HCT116 (cell line): Measurements from ENCODE around the gene CDK1. TPM values are rescaled to one million over a fixed set of nuclear protein-coding genes. Genes with fewer than 3 reads are reported as not detected.

ENCODE experiments used
- ATAC-seq: fragments of 200-7000 bp; cut with Tn5 transposase; 2 replicates; pipeline ENCODE4 v1.9.1; 2020; ENCODE audit warnings: mild to moderate bottlenecking, moderate library complexity
- BruUV-seq: library from RNA; stranded (reverse); fragments of 400-500 nt; replicated peaks from 2 replicates; lab custom pipeline; 2021; lab: Mats Ljungman, UMichigan
- CTCF ChIA-PET: fragments of 300-600 bp; sonication (Branson Sonifier 250); formaldehyde crosslinking; loops from one replicate; lab custom pipeline; 2021; ENCODE audit warnings: antibody characterized with exemption; lab: Charles Lee
- POLR2A ChIA-PET: fragments of 300-600, 350-600 bp; sonication (Branson Sonifier 250); formaldehyde crosslinking; loops from one replicate; lab custom pipeline; 2021; ENCODE audit warnings: antibody characterized with exemption; lab: Charles Lee
- RAD21 ChIA-PET, 2 experiments: fragments of 300-600 bp; sonication (Branson Sonifier 250); formaldehyde crosslinking; loops; one replicate each; lab custom pipeline; 2023; ENCODE audit warnings: low total read pairs in 2 of 2; ENCODE audit not compliant: uncharacterized antibody in 2 of 2, unreplicated experiment in 2 of 2, low non-redundant PET in 1 of 2; lab: Charles Lee
- DNase-seq: peaks from one replicate; pipeline ENCODE4 v3.0.0-alpha.2; 2010; ENCODE audit warnings: low read depth, low spot score
- H2AFZ ChIP-seq: fragments of 200-600 bp; shearing (Covaris generic), sonication (generic); 2 replicates; pipeline ENCODE4 v1.6.1; 2017; ENCODE audit warnings: low read depth, mixed run types, mixed read lengths, antibody characterized with exemption, low read length; ENCODE audit not compliant: poor library complexity, severe bottlenecking
- H3K27ac ChIP-seq: 2 replicates; pipeline ENCODE4 v1.5.1; 2012; ENCODE audit warnings: low read depth, low read length
- H3K27me3 ChIP-seq: fragments of 200-600 bp; sonication (generic); 2 replicates; pipeline ENCODE4 v1.6.1; 2016; ENCODE audit warnings: mixed run types, low read length, mixed read lengths; ENCODE audit not compliant: insufficient read depth
- H3K36me3 ChIP-seq, 2 experiments: fragments of 200-500 bp in 1 of 2; fragments of 200-600 bp in 1 of 2; sonication (Bioruptor generic) in 1 of 2; sonication (generic) in 1 of 2; 2 replicates each; pipeline versions ENCODE4 v1.5.1 to v1.6.1; 2014 to 2016; ENCODE audit warnings: low read length in 2 of 2, inconsistent platforms in 1 of 2, mixed read lengths in 1 of 2, mixed run types in 1 of 2; ENCODE audit not compliant: insufficient read depth in 2 of 2, control insufficient read depth in 1 of 2
- H3K4me1 ChIP-seq, 2 experiments: fragments of 200-600 bp in 1 of 2; sonication (generic) in 1 of 2; 2 replicates each; pipeline versions ENCODE4 v1.5.1 to v1.6.1; 2012 to 2017; ENCODE audit warnings: low read length in 2 of 2, inconsistent platforms in 1 of 2, mild to moderate bottlenecking in 1 of 2, mixed read lengths in 1 of 2, mixed run types in 1 of 2, moderate library complexity in 1 of 2; ENCODE audit not compliant: insufficient read depth in 2 of 2, control insufficient read depth in 1 of 2
- H3K4me2 ChIP-seq: fragments of 200-600 bp; sonication (generic); 2 replicates; pipeline ENCODE4 v1.6.1; 2017; ENCODE audit warnings: mixed run types, low read length, mixed read lengths
- H3K4me3 ChIP-seq, 2 experiments: fragments of 200-600 bp in 1 of 2; sonication (generic) in 1 of 2; replicated peaks in 1 of 2; 2 replicates each; pipeline ENCODE4 v1.5.1; 2011 to 2016; ENCODE audit warnings: low read length in 2 of 2, control low read depth in 1 of 2, low read depth in 1 of 2, mild to moderate bottlenecking in 1 of 2, mixed read lengths in 1 of 2, mixed run types in 1 of 2
- H3K79me2 ChIP-seq: fragments of 200-600 bp; sonication (generic); 2 replicates; pipeline ENCODE4 v1.6.1; 2017; ENCODE audit warnings: mild to moderate bottlenecking, mixed run types, low read length, moderate library complexity, mixed read lengths; ENCODE audit not compliant: insufficient read depth
- H3K9ac ChIP-seq: fragments of 200-600 bp; sonication (generic); 2 replicates; pipeline ENCODE4 v1.6.1; 2016; ENCODE audit warnings: low read length, mixed read lengths
- H3K9me2 ChIP-seq: fragments of 200-600 bp; sonication (generic), shearing (Covaris generic); 2 replicates; pipeline ENCODE4 v1.6.1; 2017; ENCODE audit warnings: mixed run types, mild to moderate bottlenecking, moderate library complexity; ENCODE audit not compliant: insufficient read depth
- H3K9me3 ChIP-seq, 2 experiments: fragments of 200-500 bp in 1 of 2; fragments of 200-600 bp in 1 of 2; sonication (Bioruptor generic) in 1 of 2; sonication (generic) in 1 of 2; 2 replicates each; pipeline ENCODE4 v1.6.1; 2014 to 2017; ENCODE audit warnings: low read length in 2 of 2, mixed read lengths in 2 of 2, inconsistent platforms in 1 of 2, low read depth in 1 of 2, mild to moderate bottlenecking in 1 of 2, mixed run types in 1 of 2, moderate library complexity in 1 of 2; ENCODE audit not compliant: control insufficient read depth in 1 of 2, insufficient read depth in 1 of 2
- H4K20me1 ChIP-seq: fragments of 200-600 bp; sonication (generic), shearing (Covaris generic); 2 replicates; pipeline ENCODE4 v1.6.1; 2017; ENCODE audit warnings: mixed run types, mild to moderate bottlenecking, moderate library complexity; ENCODE audit not compliant: insufficient read depth
- CEBPB ChIP-seq: IDR thresholded peaks from 2 replicates; pipeline ENCODE4 v1.6.1; 2012; ENCODE audit warnings: low read depth
- EGR1 ChIP-seq: IDR thresholded peaks from 2 replicates; pipeline ENCODE4 v1.6.1; 2012; ENCODE audit warnings: low read depth
- EZH2 ChIP-seq: fragments of 200-600 bp; sonication (generic); IDR thresholded peaks from 2 replicates; pipeline ENCODE4 v1.6.1; 2017; ENCODE audit warnings: antibody characterized with exemption, mixed run types
- EZH2phosphoT487 ChIP-seq: fragments of 200-600 bp; IDR thresholded peaks from 2 replicates; pipeline ENCODE4 v1.6.1; 2018; ENCODE audit warnings: antibody characterized with exemption, borderline replicate concordance
- FOSL1 ChIP-seq: IDR thresholded peaks from 2 replicates; pipeline ENCODE4 v1.6.1; 2012; ENCODE audit warnings: low read depth
- MAX ChIP-seq: IDR thresholded peaks from 2 replicates; pipeline ENCODE4 v1.6.1; 2012
- POLR2A ChIP-seq: IDR thresholded peaks from 2 replicates; pipeline ENCODE4 v1.7.0; 2011; ENCODE audit warnings: borderline replicate concordance; ENCODE audit not compliant: insufficient read depth, insufficient read length; ENCODE audit errors: extremely low read depth
- POLR2AphosphoS5 ChIP-seq: IDR thresholded peaks from 2 replicates; pipeline ENCODE4 v1.6.1; 2011; ENCODE audit warnings: mild to moderate bottlenecking, low read depth, low read length, moderate library complexity
- RAD21 ChIP-seq: IDR thresholded peaks from 2 replicates; pipeline ENCODE4 v1.6.1; 2012; ENCODE audit warnings: low read depth, mild to moderate bottlenecking
- SIN3A ChIP-seq: IDR thresholded peaks from 2 replicates; pipeline ENCODE4 v1.6.1; 2012; ENCODE audit warnings: low read depth
- SP1 ChIP-seq: IDR thresholded peaks from 2 replicates; pipeline ENCODE4 v1.6.1; 2012; ENCODE audit warnings: low read depth
- SRF ChIP-seq: IDR thresholded peaks from 2 replicates; pipeline ENCODE4 v1.6.1; 2012; ENCODE audit warnings: low read depth
- TCF7L2 ChIP-seq: IDR thresholded peaks from 2 replicates; pipeline ENCODE4 v1.7.0; 2011; ENCODE audit warnings: borderline replicate concordance, inconsistent platforms; ENCODE audit not compliant: insufficient read depth, insufficient read length; ENCODE audit errors: extremely low read depth
- YY1 ChIP-seq: IDR thresholded peaks from 2 replicates; pipeline ENCODE4 v1.6.1; 2011; ENCODE audit warnings: low read length, low read depth, moderate library complexity, mild to moderate bottlenecking; ENCODE audit not compliant: insufficient replicate concordance; ENCODE audit errors: extremely low read depth
- ZFX ChIP-seq: fragments of 450-650 bp; IDR thresholded peaks from 2 replicates; pipeline ENCODE4 v1.6.1; 2017
- ZNF274 ChIP-seq: fragments of 200-500 bp; sonication (Bioruptor generic); IDR thresholded peaks from 2 replicates; pipeline ENCODE4 v1.6.1; 2014; ENCODE audit warnings: mild to moderate bottlenecking, low read depth, low read length, inconsistent platforms
- intact Hi-C: fragments of 100-400 bp; cut with micrococcal nuclease; formaldehyde crosslinking; loops from 2 replicates; pipeline ENCODE4 v1.10.0; 2022
- total RNA-seq: library from RNA; stranded (reverse); gene quantifications from one replicate; pipeline ENCODE4 v1.2.1, GENCODE V29; 2021; ENCODE audit not compliant: unreplicated experiment
- TF ChIP-seq, protein P1 (sequence below): IDR thresholded peaks from 2 replicates; pipeline ENCODE4 v1.6.1; 2012
- TF ChIP-seq, protein P2 (sequence below): IDR thresholded peaks from 2 replicates; pipeline ENCODE4 v1.6.1; 2011; ENCODE audit warnings: mild to moderate bottlenecking, low read length, moderate library complexity; ENCODE audit not compliant: insufficient replicate concordance; ENCODE audit errors: extremely low read depth

The CDK1 gene
- total RNA-seq, 1 experiment from 2014 or later: 104 TPM

DNA sequence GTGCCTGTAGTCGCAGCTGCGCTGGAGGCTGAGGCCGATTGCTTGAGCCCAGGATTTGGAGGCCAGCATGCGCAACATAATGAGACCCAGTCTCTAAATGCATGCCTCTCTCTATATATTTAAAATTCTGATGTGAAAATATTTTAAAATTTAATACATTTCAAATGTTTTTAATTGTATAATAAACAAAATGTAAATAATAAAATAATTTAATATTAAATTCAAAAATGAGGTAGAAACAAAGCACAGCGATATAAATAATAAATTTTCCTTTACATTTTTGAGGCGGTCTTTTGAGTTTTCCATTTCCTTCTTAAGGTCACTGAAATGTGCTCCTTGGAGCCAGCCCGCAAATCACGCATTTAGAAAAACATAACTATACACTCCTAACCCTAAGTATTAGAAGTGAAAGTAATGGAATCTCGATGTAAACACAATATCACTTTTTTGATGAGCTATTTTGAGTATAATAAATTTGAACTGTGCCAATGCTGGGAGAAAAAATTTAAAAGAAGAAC is 523 bp upstream of the CDK1 start:
- no peaks in the 10 kb centered on the region for H3K9me2 ChIP-seq
- BruUV-seq: TSS peak; percentile 77
- no peaks in the 10 kb centered on the region for H3K9me3 ChIP-seq
- ChIA-PET CTCF (interaction anchor here (1.7 kb wide), 1 partner anchor 10 kb away, joined by 5 read pairs; no protein-coding TSS in a partner anchor), POLR2A (interaction anchor here (0.7 to 1.2 kb wide), 5 partner anchors 8 to 28 kb away, joined by 3 to 5 read pairs (median 3); no protein-coding TSS in a partner anchor), RAD21 (no interaction called here)
- DNase-seq (no peak), ATAC-seq (peak; percentile 20)
- H2AFZ ChIP-seq: peak overlapping the region; percentile 98
- intact Hi-C loops: loop anchor here (2.0 kb wide), 1 partner anchor 45 kb away; no protein-coding TSS in a partner anchor
- peak overlapping the region; percentile 2; the same call in 1 of the 2 replicates for H3K27ac ChIP-seq
- peak overlapping the region; percentile 97 for H3K9ac ChIP-seq
- TF ChIP-seq POLR2A: no peak
- TF ChIP-seq CEBPB: no peak
- no peak for TF ChIP-seq RAD21
- no peak for TF ChIP-seq SIN3A
- no peak for TF ChIP-seq EZH2
- TF ChIP-seq FOSL1: no peak
- no peak for TF ChIP-seq YY1
- TF ChIP-seq EZH2phosphoT487: no peak
- no peak for TF ChIP-seq SP1
- TF ChIP-seq ZFX: no peak
- TF ChIP-seq MAX: no peak
- TF ChIP-seq EGR1: no peak
- no peak for TF ChIP-seq ZNF274
- TF ChIP-seq, protein P1, sequence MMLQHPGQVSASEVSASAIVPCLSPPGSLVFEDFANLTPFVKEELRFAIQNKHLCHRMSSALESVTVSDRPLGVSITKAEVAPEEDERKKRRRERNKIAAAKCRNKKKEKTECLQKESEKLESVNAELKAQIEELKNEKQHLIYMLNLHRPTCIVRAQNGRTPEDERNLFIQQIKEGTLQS: no peak
- TF ChIP-seq TCF7L2: no peak
- TF ChIP-seq, protein P2, sequence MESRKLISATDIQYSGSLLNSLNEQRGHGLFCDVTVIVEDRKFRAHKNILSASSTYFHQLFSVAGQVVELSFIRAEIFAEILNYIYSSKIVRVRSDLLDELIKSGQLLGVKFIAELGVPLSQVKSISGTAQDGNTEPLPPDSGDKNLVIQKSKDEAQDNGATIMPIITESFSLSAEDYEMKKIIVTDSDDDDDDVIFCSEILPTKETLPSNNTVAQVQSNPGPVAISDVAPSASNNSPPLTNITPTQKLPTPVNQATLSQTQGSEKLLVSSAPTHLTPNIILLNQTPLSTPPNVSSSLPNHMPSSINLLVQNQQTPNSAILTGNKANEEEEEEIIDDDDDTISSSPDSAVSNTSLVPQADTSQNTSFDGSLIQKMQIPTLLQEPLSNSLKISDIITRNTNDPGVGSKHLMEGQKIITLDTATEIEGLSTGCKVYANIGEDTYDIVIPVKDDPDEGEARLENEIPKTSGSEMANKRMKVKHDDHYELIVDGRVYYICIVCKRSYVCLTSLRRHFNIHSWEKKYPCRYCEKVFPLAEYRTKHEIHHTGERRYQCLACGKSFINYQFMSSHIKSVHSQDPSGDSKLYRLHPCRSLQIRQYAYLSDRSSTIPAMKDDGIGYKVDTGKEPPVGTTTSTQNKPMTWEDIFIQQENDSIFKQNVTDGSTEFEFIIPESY: no peak
- no peak for TF ChIP-seq POLR2AphosphoS5
- TF ChIP-seq SRF: no peak
- peaks cover 0 to 13% of the 10 kb centered on the region in 2 experiments; a peak in 2 of 4 replicates for H3K4me1 ChIP-seq
- H4K20me1 ChIP-seq: peaks cover 5% of the 10 kb centered on the region; the same call in 1 of the 2 replicates
- peaks cover 45% of the 10 kb centered on the region for H3K79me2 ChIP-seq
- H3K27me3 ChIP-seq: no peaks in the 10 kb centered on the region
- H3K4me2 ChIP-seq: peak overlapping the region; percentile 79
- peak overlapping the region; percentile 84 to 87 for H3K4me3 ChIP-seq
- H3K36me3 ChIP-seq: peaks cover 9 to 14% of the 10 kb centered on the region in 2 experiments; a peak in 3 of 4 replicates
